Peyer's patch (tissue), 4 donors: ENCODE data around the gene ADAMTSL3. TPM values are rescaled to one million over a fixed set of nuclear protein-coding genes. Genes with fewer than 3 reads are reported as not detected.
"Not testable (repeated sequence)": the region's sequence is repeated elsewhere in the genome, so short reads cannot be mapped to it uniquely, and the experiment has no call there.

ENCODE experiments used
- DNase-seq, 3 donors: peaks; one replicate each; pipeline ENCODE4 v3.0.0-alpha.2; 2017 to 2019
- H3K27ac ChIP-seq, 4 donors: fragments of 200-600 bp; sonication (generic); one replicate each; pipeline ENCODE4 v1.5.1; 2016 to 2019
- H3K27me3 ChIP-seq, 2 donors: fragments of 200-600 bp; sonication (generic); one replicate each; pipeline ENCODE4 v1.5.1; 2019
- H3K36me3 ChIP-seq, 3 donors: fragments of 200-600 bp; sonication (generic); one replicate each; pipeline ENCODE4 v1.5.1; 2016 to 2019
- H3K4me1 ChIP-seq, 4 donors: fragments of 200-600 bp; sonication (generic); one replicate each; pipeline ENCODE4 v1.5.1; 2016 to 2019
- H3K4me3 ChIP-seq, 4 donors: fragments of 200-600 bp; sonication (generic); 1 replicate in 3 of 4; 2 replicates in 1 of 4; pipeline ENCODE4 v1.5.1; 2016 to 2019; ENCODE audit warnings: mild to moderate bottlenecking in 1 of 4
- H3K9me3 ChIP-seq, 4 donors: fragments of 200-600 bp; sonication (generic); one replicate each; pipeline ENCODE4 v1.5.1; 2016 to 2019; ENCODE audit warnings: mild to moderate bottlenecking in 1 of 4
- POLR2A ChIP-seq, 2 donors: fragments of 450-650 bp; IDR thresholded peaks; one replicate each; pipeline ENCODE4 v1.5.1; 2017; ENCODE audit warnings: antibody characterized with exemption in 2 of 2, mild to moderate bottlenecking in 2 of 2, moderate library complexity in 2 of 2
- total RNA-seq, 4 donors: library from RNA; depleted of rRNA; stranded (reverse); fragments of >200 nt; gene quantifications; one replicate each; pipeline ENCODE4 v1.1.0, GENCODE V29; 2016
- TF ChIP-seq, protein P1 (sequence below), 6 experiments: fragments of 450-650 bp in 4 of 6; fragments of 200-600 bp in 2 of 6; sonication (generic) in 1 of 6; IDR thresholded peaks; one replicate each; pipeline ENCODE4 v1.5.1; 2017 to 2019; ENCODE audit warnings: antibody characterized with exemption in 6 of 6, mild to moderate bottlenecking in 3 of 6, moderate library complexity in 1 of 6

The ADAMTSL3 gene
- total RNA-seq, 4 donors from 2014 or later = 0.94 to 9.1 (median 2.8) TPM

DNA sequence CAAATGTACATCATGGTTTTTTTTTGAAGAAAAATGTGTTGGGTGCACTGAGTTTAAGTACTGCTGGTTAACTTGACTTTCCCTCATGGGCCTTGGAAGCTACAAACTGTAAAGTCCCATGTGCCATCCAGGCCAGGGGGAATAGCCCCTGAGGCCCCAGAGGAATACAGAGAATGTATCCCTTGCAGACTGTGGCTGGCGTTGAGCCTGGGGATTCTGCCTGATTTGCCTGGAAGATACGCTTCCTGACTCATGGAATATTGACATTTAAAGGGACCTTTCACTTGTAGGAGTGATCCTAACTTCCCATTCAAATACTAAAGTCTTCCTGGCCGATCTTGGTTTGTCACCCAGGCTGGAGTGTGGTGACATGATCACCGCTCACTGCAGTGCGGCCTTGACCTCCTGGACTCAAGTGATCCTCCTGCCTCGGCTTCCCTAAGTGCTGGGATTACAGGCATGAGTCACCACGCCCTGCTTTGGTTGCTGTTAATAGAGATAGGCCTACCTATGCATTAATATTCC, 42.0 kb downstream of the ADAMTSL3 start:
- Histone ChIP-seq H3K27ac (no peak overlapping the region), H3K9me3 (no peaks in the 10 kb centered on the region), H3K27me3 (no peaks in the 10 kb centered on the region), H3K4me1 (no peaks in the 10 kb centered on the region), H3K36me3 (no peaks in the 10 kb centered on the region), H3K4me3 (no peak overlapping the region)
- TF ChIP-seq, protein P1, sequence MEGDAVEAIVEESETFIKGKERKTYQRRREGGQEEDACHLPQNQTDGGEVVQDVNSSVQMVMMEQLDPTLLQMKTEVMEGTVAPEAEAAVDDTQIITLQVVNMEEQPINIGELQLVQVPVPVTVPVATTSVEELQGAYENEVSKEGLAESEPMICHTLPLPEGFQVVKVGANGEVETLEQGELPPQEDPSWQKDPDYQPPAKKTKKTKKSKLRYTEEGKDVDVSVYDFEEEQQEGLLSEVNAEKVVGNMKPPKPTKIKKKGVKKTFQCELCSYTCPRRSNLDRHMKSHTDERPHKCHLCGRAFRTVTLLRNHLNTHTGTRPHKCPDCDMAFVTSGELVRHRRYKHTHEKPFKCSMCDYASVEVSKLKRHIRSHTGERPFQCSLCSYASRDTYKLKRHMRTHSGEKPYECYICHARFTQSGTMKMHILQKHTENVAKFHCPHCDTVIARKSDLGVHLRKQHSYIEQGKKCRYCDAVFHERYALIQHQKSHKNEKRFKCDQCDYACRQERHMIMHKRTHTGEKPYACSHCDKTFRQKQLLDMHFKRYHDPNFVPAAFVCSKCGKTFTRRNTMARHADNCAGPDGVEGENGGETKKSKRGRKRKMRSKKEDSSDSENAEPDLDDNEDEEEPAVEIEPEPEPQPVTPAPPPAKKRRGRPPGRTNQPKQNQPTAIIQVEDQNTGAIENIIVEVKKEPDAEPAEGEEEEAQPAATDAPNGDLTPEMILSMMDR (IDR thresholded peaks at IDR 0.05) = no peak
- no peak for TF ChIP-seq POLR2A (IDR thresholded peaks at IDR 0.05)
- DNase-seq = no peak

DNA sequence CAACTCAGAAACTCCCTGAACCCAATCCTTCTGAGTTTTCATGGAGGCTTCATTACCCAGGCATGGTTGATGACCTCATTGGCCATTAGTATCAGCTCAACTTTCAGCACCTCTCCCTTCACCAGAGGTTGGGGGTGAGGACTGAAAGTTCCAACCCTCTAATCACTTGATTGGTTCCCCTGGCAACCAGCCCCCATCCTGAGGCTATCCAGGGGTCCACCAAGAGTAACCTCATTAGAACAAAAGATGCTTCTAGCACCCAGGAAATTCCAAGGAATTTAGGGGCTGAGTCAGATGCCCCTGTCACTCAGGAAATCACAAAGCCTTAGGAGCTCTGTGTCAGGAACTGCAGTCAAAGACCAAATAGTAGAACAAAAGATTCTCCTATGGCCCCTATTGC, 43.8 kb downstream of the ADAMTSL3 start:
- Histone ChIP-seq H3K27me3 (no peaks in the 10 kb centered on the region), H3K9me3 (no peaks in the 10 kb centered on the region), H3K36me3 (no peaks in the 10 kb centered on the region), H3K4me1 (no peaks in the 10 kb centered on the region), H3K27ac (no peak overlapping the region), H3K4me3 (no peak overlapping the region)
- DNase-seq = no peak
- TF ChIP-seq, protein P1 (IDR thresholded peaks at IDR 0.05) = no peak
- TF ChIP-seq POLR2A (IDR thresholded peaks at IDR 0.05) = no peak

DNA sequence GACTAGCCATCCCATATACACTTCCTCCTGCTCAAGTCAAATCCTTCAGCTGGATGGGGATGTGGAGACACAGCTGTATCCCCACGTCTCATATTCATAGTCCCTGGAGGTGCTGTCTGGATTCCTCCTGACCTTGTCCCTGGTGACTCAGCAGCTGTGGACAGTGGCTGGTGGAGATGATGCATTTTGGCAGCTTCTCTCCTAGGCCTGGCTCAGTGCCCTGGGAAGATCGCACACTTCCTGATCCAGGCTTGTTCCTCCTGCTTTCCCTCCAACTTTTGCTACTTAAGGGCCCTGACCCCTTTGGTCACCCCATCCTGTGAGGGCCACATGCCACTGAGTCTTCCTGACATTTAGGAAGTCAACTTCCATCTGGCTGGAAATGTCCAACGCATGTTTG, 44.4 kb downstream of the ADAMTSL3 start:
- Histone ChIP-seq H3K9me3 (no peaks in the 10 kb centered on the region), H3K36me3 (no peaks in the 10 kb centered on the region), H3K4me1 (no peaks in the 10 kb centered on the region), H3K27me3 (no peaks in the 10 kb centered on the region), H3K27ac (no peak overlapping the region), H3K4me3 (no peak overlapping the region)
- TF ChIP-seq POLR2A (IDR thresholded peaks at IDR 0.05) = no peak
- DNase-seq = peak in 1 of 3 donors; percentile 50

DNA sequence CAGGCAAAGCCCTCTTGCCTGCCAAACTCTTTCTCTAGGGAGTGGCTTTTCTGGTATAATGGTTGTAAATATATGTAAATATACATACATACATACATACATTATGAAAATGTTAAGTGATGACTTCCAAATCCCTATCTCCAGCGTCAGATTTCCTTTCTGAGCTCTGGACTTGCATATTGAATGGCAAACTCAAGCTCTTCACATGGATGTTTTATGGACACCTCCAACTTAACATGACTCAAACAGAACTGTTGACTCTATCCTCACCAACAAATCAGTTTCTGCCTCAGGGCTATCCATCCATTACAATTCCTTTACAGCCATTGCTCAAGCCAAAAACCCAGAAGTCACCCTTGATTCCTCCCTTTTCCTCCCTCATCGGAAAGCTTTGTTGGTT, 45.1 kb downstream of the ADAMTSL3 start:
- TF ChIP-seq, protein P1 (IDR thresholded peaks at IDR 0.05) = no peak
- TF ChIP-seq POLR2A (IDR thresholded peaks at IDR 0.05) = no peak
- Histone ChIP-seq H3K4me3 (no peak overlapping the region), H3K27ac (no peak overlapping the region), H3K27me3 (no peaks in the 10 kb centered on the region), H3K4me1 (no peaks in the 10 kb centered on the region), H3K9me3 (no peaks in the 10 kb centered on the region), H3K36me3 (no peaks in the 10 kb centered on the region)
- no peak for DNase-seq

DNA sequence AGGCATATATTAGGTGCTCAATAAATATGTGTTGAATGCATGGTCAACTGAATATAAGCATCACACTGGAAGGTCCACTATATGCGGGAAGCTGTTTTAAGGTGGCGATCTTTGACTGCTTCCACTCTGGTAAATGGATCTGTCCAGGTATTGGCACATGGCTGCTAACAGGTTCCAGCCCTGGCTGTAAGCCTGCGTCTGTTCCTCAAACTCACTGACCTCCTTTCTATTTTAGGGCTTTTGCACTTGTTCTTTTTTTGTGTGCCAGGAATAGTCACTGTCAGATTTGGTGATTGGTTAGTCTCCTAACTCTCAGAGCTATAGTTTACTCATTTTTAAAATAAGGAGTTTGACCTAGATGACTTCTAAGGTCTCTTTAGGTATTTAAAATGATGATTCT, 46.2 kb downstream of the ADAMTSL3 start:
- H3K27me3 ChIP-seq = no peaks in the 10 kb centered on the region
- H3K36me3 ChIP-seq = no peaks in the 10 kb centered on the region
- no peak for TF ChIP-seq POLR2A (IDR thresholded peaks at IDR 0.05)
- TF ChIP-seq, protein P1 (IDR thresholded peaks at IDR 0.05) = no peak
- DNase-seq = no peak
- H3K4me3 ChIP-seq = no peak overlapping the region
- H3K4me1 ChIP-seq = no peaks in the 10 kb centered on the region
- H3K9me3 ChIP-seq = no peaks in the 10 kb centered on the region
- H3K27ac ChIP-seq = no peak overlapping the region

DNA sequence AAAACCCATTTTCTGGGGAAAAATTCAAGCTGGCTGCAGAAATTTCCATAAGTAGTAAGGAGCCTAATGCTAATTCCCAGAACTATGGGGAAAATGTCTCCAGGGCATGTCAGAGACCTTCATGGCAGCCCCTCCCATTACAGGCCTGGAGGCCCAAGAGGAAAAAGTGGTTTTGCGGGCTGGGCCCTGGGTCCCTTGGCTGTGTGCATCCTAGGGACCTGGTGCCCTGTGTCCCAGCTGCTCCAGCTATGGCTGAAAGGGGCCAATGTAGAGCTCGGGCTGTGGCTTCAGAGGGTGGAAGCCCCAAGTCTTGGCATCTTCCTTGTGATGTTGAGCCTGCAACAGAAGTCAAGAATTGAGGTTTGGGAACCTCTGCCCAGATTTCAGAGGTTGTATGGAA, 48.4 kb downstream of the ADAMTSL3 start:
- not testable (repeated sequence) for H3K27ac ChIP-seq, H3K4me3 ChIP-seq, H3K36me3 ChIP-seq, H3K27me3 ChIP-seq, H3K4me1 ChIP-seq, H3K9me3 ChIP-seq, DNase-seq

DNA sequence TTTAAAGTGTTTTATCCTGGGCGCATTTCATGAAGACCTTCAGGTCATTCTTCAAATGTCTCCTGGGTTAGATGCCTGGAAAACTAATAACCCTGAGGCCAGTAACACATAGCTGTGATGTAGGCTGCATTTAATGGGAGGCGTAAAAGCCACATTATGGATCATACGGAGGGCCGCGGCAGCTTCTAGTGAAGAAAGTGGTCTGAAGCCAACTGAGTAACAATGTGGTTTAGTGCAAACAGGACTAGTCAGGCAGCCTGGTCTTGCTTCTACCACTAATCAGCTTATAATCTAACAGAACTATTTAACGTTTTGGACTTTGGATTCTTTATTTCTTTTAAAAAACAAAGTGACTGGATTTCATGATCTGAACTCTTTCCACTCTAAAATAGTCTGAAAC, 54.4 kb downstream of the ADAMTSL3 start:
- no peak for DNase-seq
- Histone ChIP-seq H3K27me3 (no peaks in the 10 kb centered on the region), H3K4me1 (no peaks in the 10 kb centered on the region), H3K4me3 (no peak overlapping the region), H3K36me3 (no peaks in the 10 kb centered on the region), H3K9me3 (no peaks in the 10 kb centered on the region), H3K27ac (no peak overlapping the region)
- TF ChIP-seq POLR2A (IDR thresholded peaks at IDR 0.05) = no peak
- TF ChIP-seq, protein P1 (IDR thresholded peaks at IDR 0.05) = no peak
